GM19043 (cell line): ENCODE results near the gene DHFR2.

Experiments
- ATAC-seq: cut with Tn5 transposase; IDR thresholded peaks from one replicate; pipeline ENCODE4 v1.9.1; 2021; ENCODE audit warnings: low read depth; ENCODE audit not compliant: unreplicated experiment

DHFR2 gene

DNA sequence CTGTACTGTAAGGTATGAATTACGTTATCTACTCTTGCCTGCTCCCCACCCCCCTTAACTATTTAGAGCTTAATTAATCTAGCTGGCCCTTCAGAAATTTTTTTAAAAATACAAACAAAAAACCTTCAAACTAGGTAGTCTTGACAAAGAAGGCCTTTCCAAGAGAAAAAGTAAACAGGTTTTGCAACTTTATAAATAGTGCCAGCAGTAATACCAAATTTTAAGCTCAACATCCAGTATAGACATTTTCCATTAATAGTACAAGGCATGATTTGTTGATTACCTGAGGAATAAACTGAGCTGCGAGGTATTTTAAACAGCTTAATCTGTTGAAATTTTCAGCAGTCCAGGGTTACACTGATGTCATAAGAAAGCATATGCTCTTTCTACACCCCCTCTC, 54.5 kb downstream of the DHFR2 start:
- ATAC-seq = no peak
